D721Med (cell line): ENCODE measurements around the gene NT5DC2.

Experiments
- DNase-seq: peaks from one replicate; pipeline ENCODE4 v3.0.0; 2011; ENCODE audit warnings: low spot score; ENCODE audit not compliant: insufficient read length
- FAIRE-seq: peaks from 2 replicates; lab custom pipeline; 2011; peaks lifted over from hg19 to GRCh38; lab: Jason Lieb, UNC
- TF ChIP-seq, protein P1 (sequence below): IDR thresholded peaks from 2 replicates; pipeline ENCODE4 v1.5.1; 2012; ENCODE audit warnings: mild to moderate bottlenecking, control low read depth; ENCODE audit not compliant: insufficient read depth; ENCODE audit errors: missing control alignments

NT5DC2 gene

DNA sequence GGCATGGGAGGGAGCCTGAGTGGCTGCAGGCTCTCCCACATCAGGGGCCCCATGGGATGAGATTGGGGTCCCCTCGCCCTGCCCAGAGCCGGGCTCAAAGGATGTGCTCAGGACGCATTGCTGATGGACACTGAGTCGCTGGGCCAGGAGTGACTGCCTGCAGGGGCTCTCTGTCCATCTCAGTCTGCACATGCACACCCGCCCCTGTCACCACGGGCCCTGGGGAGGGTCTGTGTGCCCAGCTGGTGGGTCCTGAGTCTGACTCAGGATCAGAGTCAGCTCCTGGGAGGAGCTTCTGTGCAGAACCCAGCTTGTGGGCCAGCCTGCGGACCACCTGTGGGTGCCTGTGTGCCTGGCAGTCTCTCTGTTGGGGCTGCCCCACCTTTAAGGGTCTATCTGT lies 20.4 kb downstream of the NT5DC2 start:
- TF ChIP-seq, protein P1, sequence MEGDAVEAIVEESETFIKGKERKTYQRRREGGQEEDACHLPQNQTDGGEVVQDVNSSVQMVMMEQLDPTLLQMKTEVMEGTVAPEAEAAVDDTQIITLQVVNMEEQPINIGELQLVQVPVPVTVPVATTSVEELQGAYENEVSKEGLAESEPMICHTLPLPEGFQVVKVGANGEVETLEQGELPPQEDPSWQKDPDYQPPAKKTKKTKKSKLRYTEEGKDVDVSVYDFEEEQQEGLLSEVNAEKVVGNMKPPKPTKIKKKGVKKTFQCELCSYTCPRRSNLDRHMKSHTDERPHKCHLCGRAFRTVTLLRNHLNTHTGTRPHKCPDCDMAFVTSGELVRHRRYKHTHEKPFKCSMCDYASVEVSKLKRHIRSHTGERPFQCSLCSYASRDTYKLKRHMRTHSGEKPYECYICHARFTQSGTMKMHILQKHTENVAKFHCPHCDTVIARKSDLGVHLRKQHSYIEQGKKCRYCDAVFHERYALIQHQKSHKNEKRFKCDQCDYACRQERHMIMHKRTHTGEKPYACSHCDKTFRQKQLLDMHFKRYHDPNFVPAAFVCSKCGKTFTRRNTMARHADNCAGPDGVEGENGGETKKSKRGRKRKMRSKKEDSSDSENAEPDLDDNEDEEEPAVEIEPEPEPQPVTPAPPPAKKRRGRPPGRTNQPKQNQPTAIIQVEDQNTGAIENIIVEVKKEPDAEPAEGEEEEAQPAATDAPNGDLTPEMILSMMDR = no peak
- FAIRE-seq = no peak
- no peak for DNase-seq

DNA sequence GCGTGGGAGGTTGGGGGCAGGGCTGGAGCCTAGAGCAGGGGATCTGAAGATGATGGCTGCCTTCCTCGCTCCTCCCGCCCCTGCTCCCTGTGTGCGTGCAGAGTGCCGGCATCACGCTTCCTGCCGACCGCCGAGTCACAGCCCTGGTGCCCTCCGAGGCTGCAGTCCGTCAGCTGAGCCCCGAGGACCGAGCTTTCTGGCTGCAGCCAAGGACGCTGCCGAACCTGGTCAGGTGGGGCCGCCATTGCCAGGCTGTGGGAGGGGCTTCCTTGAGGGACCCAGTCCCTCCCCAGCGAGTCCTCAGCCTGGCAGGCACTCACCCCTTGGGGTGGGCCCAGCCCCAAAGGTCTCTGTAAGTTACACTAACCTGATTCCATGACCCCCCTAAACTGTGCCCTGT lies 20.9 kb downstream of the NT5DC2 start:
- FAIRE-seq = no peak
- DNase-seq = no peak
- TF ChIP-seq, protein P1 = no peak

DNA sequence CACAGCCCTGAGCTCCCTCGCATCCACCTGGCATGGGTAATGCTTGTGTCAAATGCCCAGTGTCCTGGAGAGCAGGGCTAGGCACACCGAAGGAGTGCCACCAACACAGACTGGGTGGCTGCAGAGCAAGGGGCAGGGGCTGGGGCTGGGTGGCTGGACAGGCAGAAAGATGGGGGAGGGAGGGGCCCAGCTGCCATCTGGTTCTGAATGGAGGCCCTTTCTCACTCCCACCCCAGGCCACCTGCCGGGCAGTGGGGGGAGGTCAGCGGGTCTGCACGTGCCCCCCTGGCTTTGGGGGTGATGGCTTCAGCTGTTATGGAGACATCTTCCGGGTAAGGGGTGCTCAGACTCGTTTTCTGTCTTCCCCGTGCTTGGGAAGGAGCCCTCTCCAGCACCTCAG lies 21.6 kb downstream of the NT5DC2 start:
- FAIRE-seq (no peak), DNase-seq (no peak)
- TF ChIP-seq, protein P1 = no peak

DNA sequence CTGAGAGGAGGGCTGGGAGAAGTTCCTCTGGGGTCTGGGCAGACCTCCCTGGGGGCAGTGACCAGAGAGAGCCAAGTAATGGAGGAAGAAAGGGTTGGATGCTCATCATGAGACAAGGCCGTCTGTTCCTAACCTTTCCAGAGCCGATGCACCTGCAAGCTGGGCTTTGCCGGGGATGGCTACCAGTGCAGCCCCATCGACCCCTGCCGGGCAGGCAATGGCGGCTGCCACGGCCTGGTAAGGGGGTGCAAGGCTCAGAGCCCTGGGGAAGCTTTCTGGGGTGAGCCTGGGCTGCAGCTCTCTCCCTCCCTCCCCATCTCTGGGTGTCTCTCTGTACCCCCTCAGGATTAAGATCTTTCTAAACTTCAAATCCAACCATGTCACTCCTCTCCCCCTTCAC lies 22.1 kb downstream of the NT5DC2 start:
- no peak for DNase-seq
- TF ChIP-seq, protein P1 = no peak
- no peak for FAIRE-seq

DNA sequence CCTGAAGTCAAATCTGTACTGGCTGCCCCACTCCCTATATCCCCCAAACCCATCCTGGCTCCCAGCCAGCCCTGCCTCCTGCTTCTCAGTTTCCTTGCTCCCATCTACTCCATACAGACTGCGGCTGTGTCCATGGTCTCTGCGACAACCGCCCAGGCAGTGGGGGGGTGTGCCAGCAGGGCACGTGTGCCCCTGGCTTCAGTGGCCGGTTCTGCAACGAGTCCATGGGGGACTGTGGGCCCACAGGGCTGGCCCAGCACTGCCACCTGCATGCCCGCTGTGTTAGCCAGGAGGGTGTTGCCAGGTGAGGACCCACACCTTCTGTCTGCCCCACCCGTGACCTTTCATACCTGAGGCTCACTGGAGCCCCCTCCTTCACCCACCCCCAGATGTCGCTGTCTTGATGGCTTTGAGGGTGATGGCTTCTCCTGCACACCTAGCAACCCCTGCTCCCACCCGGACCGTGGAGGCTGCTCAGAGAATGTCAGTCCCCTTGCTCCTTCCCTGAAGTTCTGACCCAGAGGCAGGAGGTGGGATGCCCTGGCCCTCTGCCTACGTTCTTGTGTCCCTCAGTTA lies 23.8 kb downstream of the NT5DC2 start:
- DNase-seq = no peak
- TF ChIP-seq, protein P1 = no peak
- FAIRE-seq = no peak

DNA sequence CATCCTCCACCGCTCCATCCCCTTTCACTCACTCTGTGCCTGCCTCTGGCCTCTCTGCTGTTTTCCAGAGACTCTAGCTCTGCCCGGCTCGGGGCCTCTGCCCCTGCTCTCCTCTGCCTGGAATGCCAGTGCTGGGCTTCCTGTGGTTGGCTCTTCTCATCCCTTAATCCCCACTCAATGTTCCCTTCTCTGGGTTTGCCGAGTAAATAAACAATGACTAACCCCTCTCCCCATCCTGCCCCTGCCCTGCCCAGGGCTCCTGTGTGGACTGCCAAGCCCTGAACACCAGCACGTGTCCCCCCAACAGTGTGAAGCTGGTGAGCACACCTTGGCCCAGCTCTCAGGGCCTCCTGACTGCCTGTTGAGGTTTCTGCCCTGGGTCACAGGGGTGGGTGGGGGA lies 26.3 kb downstream of the NT5DC2 start:
- DNase-seq = no peak
- TF ChIP-seq, protein P1 = no peak
- no peak for FAIRE-seq

DNA sequence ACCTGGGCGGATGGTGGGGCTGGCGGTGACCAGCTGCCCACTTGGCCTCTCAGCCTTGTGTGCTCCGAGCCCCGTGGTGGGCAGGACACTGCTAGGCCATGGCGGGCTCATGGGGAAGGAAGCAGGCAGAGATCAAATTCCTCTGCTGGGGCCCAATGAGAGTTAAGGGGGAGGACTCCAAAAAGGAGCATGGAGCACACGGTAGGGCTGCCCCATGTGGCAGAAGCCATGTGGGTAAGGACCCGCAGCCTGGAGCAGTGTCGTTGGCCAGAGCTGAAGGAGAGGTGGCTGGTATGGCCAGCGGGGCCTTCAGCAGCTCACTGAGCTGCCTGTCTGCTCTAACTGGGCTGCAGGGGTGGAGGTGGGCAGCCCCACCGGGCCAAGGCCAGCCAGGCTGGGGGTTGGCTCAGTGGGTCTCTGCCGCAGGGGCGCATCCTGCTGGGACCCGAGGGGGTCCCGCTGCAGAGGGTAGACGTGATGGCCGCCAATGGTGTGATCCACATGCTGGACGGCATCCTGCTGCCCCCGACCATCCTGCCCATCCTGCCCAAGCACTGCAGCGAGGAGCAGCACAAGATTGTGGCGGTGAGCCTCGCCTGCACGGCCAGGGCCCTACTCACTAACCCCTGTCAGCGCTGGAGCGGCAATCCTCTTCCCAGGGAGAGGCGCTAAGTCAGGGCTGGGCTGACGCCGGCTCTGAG lies 27.2 kb downstream of the NT5DC2 start:
- FAIRE-seq = no peak
- no peak for DNase-seq
- TF ChIP-seq, protein P1 = no peak
